DMS53 (cell line): Measurements from ENCODE around the gene UGT1A7.

Experiments used
- DNase-seq: peaks from one replicate; lab custom pipeline; 2025; lab: John Stamatoyannopoulos, UW

UGT1A7 gene

GRCh38 chr2:233818639-233819621 is 137.2 kb downstream of the UGT1A7 start:
- no peak for DNase-seq

- no peak for DNase-seq
Observed at GRCh38 chr2:233819884-233820773, 138.4 kb downstream of the UGT1A7 start.

GRCh38 chr2:233820774-233821105 is 139.0 kb downstream of the UGT1A7 start:
- no peak for DNase-seq

GRCh38 chr2:233821196-233821595 is 139.5 kb downstream of the UGT1A7 start:
- no peak for DNase-seq

GRCh38 chr2:233821709-233822100 is 140.0 kb downstream of the UGT1A7 start:
- no peak for DNase-seq

- no peak for DNase-seq
Observed at GRCh38 chr2:233822101-233822771, 140.5 kb downstream of the UGT1A7 start.
